Limb (tissue), 2 donors: Measurements from ENCODE around the gene ADD3.
"Not testable (repeated sequence)": the region's sequence is repeated elsewhere in the genome, so short reads cannot be mapped to it uniquely, and the experiment has no call there.

ENCODE experiments used
- DNase-seq, 2 donors: peaks; one replicate each; pipeline ENCODE4 v3.0.0-alpha.2; 2016; ENCODE audit errors: extremely low spot score in 2 of 2

Gene ADD3

DNA sequence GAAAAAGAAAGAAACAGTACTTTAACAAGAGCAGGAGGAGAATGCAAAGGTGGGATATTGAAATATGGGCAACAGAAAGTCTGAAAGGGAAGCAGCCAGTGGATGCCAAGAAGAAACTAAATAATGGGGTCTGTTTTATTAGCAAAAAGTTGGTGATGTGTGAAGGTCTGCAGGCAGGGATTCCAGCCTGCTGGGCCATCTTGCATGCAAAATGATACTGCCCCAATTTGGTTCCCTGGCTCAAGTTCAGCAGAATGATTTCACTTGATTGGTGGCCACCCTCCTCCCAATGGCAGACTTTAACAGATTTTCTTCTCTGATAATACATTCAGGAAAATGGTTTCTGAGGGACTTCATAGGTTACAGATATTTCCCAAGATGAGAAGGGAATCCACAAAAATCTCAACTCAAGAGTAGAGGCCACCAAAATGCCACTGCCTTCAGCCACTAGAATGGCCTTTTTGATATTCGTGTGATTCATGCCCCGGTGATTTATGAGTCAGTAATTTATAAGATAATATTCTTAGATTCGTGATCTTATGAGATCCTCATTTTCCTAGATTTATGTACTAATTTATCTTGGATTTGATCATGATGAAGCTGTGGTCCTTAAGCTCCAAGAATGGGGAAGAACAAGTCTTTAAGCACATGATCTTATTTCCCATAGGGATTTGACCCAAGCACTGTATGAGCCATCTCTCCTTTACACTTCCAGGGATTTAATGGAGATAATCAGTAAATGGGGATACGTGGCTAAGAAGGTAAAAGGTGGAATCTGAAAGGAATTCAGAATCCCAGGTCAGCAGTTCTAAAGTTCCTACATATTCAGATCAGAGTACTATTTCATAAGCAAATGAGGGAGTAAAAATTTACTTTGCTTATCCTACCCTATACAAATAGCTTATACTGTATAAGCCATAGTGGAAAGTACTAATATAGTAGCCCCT, 32.3 kb upstream of the ADD3 start:
- DNase-seq, result no peak

DNA sequence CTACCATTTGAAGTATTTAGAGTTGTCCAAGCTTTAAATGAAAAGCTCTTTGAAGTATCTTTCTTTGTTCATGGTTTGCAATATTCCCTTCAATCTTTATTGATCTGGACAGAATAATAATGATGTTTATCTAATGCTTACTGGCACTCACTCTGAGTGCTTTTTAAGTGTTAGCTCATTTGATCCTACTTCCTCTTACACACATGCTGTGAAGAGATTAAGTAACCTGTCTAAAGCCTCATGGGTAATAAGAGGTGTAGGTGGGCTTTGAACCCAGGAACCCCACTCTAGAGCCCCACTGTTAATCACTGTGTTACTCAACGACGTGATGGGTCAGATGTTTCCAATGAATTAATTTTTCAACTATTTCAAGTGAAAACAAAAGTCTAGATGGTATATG, 31.1 kb upstream of the ADD3 start:
- DNase-seq, result no peak

DNA sequence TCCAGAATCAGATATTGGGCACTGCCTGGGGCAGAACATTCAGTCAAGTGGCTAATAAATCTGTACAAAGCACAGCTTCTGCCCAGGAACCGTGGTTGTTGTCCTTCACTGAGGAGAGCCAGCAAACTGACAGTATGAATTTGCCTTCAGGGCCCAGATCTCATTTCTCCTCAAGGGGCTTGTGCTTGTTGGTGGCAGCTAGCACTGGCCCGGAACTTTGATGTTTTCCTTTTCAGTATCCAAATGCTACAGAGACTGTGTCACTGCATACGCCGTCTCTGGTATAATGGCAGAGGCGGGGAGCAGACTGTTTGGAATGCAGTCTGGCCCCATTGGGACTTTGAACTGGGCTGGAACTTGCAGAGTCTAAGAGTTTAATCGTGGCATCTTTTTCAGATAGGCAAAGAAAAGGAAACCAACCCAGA, 30.4 kb upstream of the ADD3 start:
- DNase-seq, result no peak

DNA sequence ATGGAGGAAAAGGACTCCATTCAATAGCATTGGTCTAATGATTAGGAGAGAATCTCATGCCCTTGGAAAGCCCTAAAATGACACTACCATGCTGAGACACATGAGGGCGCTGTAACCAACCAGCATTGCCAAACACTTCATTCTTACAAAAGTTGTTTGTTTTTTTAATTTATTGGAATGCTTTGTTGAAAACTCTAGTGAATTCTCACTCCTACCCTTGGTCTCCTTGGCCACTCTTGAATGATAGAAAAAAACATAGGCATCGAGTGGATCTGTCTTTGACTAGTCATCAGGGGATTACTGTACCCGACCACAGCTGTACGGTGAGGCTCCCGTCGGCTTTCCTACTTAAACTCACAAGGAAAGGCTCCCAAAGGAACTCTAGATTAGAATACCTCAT, 29.3 kb upstream of the ADD3 start:
- no peak for DNase-seq

DNA sequence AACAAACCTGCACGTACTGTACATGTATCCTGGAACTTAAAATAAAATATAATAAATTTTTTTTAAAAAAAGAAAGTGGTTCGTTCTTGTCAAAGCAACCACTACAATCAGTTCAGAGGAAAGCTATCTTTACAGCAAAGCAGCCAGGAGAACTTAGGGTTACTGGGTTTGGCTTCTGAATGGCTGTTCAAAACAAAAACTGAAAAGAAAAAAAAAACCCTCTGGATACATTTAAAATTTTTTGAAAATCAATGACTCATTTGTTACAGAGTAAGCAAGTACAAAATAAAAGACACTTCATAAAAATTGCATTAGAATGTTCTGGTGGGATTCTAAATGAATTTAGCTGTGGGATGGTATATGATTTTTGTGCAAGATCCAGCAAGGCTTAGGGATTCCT, 28.6 kb upstream of the ADD3 start:
- no peak for DNase-seq

DNA sequence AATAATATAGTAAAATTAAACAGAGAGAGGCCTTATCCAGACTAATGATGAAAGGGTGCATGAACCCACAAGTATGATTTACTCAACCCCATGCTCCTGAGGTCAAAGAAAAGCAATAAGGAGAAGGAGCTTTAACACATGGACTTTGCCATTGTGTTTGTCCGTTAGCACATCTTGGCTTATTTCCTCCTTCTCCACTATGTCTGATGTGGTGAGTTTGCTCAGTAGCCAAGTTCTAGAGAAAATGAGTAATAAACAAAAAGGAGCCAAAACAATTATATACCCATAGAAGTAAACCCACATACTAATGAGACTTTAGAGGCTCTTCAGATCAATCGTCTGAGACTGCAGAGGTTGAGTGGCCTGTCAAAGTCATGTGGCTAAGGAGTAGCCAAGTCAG, 26.1 kb upstream of the ADD3 start:
- DNase-seq, result no peak

DNA sequence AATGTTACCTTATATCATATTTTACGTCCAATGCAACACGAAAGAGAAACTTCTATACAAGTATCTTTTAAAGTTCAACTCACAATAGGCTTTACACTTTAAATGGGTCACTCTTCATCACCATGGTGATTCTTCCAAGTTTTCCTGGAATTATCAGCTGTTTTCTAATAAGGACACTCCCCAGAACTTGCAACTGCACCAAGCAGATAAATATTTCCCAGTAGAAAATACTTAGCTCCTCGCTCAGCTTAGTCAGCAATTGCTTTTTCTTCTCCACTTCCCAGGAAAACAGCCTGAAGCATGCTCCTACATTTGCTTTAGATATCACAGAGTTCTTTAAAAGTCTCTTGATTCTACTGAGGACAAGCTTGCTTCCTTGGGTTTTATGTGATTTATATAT, 25.7 kb upstream of the ADD3 start:
- no peak for DNase-seq

DNA sequence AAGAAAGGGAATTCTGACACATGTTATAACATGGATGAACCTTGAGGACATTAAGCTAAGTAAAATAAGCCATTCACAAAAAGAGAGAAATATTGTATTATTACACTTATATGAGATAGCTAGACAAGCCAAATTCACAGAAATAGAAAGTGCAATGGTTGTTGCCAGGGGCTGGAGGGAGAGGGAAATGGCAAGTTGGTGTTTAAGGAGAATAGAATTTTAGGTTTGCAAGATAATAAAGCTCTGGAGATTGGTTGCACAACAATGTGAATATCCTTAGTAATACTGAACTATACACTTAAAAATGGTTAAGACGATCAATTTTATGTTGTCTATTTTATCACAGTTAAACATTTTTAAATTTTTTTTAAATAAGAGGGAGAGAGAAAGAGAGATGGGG, 25.0 kb upstream of the ADD3 start:
- DNase-seq, result no peak

DNA sequence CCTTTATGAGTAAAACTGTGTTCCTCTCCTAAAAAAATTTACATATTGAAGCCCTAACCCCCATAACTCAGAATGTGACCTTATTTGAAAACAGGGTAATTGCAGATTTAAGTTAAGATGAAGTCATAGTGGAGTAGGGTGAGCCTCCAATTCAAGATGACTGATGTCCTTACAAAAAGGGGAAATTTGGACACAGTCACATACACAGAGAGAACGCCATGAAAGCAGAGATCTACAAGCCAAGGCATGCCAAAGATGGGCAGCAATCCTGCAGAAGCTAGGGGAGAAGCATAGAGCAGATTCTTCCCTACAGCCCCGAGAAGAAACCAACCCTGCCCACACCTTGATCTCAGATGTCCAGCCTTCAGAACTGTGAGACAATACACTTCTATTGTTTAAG, 23.8 kb upstream of the ADD3 start:
- DNase-seq, result no peak

DNA sequence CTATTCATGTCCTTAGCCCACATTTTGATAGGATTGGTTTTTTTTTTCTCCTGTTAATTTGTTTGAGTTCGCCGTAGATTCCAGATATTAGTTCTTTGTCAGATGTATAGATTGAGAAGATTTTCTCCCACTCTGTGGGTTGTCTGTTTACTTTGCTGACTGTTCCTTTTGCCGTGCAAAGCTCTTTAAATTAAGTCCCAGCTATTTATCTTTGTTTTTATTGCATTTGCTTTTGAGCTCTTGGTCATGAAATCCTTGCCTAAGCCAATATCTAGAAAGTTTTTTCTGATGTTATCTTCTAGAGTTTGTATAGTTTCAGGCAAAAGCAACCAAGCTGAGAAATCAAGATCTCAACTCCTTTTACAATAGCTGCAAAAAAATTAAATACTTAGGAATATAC, 22.0 kb upstream of the ADD3 start:
- DNase-seq, result not testable (repeated sequence)

DNA sequence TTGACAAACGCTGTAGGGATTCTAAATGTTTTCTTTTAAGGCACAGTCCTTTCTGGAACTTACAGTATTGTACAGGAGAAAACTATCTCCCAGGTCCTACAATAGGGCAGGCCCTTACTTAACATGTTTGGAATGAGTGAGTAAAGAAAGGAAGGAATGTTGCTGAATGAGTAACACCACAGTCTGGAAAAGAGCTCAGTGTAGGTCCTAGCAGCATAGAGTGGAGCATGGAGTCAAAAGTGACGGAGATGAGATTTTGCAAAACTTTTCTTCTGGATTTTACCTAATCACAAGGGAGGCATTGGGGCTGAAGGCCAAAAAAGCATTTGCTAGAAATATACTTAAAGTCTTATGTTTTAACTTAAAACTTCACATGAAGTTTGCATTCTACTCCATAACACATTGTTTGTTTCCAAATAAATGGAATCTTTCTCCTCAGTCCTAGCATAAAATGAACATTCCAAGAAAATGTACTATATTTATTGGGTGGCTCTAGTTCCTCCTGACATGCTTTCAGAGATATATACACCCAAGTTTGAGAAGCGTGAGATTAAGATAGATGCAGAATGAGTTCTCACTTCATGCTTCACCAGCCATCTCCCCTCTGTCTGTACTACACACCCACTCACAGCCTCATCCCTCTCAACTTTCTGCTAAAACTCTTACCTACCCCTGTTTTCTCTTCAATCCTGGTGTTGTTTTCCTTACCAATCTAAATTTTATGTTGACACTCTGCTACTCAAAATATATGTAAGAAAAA, 20.2 kb upstream of the ADD3 start:
- no peak for DNase-seq

DNA sequence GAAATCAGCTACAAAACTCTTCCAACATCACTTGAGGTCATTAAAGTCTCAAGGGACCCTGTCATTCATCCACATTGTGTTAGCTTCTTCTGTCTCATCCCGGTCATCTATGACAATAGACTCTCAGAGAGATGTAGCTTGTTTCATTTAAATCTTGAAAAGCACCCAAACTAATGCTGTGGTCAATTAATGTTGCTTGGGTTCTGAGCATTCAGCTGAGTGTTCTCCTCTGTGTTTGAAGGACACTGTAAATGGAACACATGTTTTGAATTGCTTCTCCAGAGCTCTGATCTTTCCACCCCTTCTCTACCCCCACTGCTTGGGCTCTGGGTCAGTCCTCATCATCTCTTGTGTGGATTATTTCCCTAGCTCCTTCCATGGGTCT, 19.6 kb upstream of the ADD3 start:
- no peak for DNase-seq

DNA sequence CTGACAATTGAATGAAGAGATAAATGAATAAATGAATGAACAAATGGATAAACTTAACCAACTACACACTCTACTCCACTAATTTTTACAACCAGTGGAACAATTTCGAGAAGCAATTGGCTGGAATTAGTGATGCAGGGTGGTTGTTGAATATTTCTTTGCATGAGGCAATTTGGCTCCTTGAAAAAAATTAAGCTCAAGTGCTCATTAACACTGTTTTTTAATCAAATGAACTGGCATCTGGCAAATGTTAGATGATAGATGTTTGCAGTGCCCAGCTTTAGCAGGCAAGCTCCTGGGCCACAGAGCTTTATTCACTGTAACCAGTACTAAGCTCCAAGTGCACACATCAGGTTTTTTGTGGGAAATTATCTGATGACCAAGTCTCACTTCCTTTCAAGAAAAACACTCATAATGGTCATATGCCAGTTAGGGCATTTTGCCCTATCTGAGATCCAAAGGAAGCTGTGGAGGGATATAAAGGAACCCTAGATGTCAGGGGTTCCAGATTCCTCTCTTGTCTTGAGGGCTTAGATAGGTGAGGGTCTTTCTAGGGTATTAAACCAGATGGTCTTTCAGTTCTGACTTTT, 16.4 kb upstream of the ADD3 start:
- no peak for DNase-seq

DNA sequence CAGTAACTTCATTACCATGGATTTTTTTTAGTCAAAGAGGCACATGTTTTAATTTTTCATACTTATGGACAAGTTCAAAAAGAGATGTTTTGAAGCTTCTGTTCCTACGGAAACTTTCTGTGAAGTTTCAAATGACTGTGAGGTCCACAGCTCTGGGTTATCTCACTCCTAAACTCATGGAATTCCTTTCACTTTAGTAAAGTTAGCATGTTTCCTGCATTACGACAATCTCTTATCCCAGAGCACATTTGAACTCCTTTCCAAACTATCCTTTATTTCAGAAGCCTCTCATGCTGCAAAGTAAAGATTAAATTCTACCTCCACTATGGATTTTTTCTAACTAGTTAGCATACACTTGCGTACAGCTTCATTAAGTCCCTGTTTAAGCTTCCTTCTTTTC, 15.3 kb upstream of the ADD3 start:
- DNase-seq, result no peak

DNA sequence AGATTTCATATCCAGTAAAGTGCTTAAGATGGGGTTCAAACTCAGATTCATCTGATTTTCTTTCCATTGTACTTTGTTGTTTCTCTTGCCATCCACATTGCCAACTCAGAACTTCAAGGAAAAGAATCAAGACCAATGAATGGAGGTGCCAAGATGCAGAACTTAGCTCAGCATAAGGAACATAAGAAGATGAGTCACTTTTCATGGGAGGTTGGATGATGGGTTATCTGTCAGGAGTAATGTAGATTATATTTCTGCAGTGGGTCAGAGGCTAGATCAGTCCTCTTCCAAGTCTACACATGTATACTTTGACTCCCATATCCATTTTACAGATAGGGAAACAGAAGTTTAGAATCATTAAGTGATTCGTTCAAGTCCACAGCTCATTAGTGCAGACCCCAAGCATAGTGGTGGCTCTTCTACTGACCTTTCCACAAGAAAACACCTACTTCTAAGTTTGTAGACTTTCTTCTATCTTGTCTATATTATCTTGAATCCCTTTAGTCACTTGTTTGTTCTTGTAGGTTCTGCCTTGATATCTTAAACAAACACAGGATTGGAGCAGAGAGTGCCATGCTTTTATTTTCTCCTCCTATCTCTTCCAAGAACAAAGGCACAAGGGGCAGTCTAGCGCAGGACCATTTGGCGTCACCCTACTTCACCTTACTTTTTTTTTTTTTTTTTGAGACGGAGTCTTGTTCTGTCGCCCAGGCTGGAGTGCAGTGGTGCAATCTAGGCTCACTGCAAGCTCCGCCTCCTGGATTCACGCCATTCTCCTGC, 14.0 kb upstream of the ADD3 start:
- no peak for DNase-seq

DNA sequence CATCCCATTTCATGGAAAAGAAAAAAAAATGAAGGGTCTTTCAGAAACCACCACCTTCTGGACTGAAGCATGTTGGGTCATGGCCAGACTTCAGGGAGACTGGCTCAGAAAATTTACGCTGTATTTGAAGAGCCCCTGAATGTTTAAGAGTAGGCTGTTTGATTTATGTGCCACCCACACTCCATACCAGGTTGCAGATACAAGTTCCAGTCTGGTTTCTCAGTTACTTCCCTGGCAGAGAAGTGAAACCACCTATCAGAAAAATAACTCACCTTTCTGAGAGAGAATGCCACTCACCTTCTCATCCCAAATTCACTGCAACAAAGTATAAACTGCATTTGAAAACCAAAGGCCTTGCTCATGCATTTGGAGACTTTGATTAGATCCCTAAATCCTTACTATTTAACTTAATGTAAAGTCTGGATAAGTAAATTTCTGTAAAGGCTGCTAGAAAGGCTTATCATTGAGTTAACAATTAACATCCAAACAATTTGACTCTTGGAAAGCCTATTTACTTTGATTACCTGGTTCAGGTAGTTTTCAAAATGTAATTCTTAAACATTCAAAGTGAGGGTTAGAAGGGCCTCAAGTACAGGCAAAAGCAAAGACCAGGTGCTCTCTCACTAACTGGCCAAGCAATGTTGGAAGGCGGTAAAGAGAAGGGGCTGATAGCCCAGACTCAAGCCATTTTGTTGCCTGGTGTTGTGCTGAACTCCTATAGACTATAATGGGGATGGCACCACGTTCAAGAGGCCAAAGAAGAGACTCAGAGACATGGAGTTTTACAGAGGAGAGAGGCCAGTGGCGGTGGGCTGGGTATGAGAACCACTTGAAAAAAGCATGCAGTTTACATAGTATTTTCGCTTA, 12.8 kb upstream of the ADD3 start:
- no peak for DNase-seq

DNA sequence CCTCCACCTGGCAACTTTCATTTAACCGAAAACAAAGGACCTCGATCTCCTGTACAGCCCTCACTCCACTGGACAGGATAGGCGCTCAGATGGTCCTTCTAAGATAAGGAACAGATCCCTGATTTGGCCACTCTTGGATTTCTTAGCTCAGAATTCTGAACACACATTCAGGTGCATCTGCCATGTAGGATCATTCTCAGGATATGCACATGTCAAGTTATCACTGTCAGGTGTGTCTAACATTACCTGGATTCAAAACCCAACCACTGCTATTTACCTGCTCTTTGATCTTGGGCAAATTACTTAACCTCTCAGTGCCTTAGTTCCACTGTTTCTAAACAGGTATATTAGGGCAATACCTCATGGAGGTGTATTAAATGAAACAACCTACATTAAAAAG, 12.2 kb upstream of the ADD3 start:
- no peak for DNase-seq

DNA sequence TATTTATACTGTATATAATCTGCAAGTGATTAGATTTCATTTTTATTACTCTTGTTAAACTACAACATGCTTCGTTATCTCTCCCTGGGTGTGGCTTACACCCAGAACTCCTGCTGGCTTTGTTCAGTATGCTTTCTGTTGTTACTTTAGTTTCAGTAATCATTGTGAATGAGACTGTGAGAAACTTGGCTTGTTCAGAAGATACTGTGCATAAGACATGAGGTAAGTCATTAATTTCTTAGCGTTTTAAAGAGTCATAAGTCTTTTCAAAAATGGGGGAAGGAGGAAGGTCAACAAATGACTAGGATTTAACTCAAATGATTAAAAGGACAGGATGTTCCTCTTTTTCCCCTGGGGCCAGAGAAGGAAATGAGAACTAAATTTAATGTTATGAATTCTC, 11.6 kb upstream of the ADD3 start:
- DNase-seq, result no peak

DNA sequence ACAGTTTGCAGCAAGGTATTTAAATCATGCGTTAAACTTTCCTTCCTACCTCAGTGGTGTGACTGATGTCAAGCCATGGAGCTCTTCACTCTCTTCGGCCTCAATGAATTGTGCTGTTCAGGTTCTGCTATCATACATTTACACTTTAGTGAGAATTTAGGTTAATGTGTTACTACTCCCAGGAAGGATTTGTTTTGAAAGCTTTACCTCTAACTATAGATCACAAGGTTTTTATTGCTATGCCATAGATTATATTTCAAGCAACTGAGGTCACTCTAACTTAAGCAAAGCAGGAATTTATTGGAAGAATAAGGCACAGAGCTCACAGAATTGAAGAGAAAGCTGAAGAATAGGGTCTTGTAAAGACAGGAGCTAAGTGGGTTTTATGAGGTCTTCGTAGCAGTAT, 11.0 kb upstream of the ADD3 start:
- DNase-seq, result no peak

DNA sequence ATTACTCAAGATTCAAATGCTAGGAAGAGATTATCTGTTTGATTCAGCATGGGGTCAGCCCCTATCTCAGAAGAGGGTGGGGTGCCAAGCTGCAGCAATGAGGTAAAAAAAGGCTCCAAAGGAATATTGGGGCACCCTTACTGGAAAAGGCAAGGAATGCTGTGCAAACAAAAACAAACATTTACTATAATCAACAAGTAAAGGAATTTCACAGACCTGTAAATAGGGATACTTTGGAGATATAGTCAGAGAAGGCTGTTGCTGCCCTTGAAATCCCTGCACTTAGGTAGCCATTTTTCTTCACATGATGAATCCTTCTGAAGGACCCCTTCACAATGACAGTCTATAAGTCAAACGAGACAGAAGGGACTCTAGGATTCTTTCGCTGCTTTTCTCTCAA, 10.6 kb upstream of the ADD3 start:
- no peak for DNase-seq

DNA sequence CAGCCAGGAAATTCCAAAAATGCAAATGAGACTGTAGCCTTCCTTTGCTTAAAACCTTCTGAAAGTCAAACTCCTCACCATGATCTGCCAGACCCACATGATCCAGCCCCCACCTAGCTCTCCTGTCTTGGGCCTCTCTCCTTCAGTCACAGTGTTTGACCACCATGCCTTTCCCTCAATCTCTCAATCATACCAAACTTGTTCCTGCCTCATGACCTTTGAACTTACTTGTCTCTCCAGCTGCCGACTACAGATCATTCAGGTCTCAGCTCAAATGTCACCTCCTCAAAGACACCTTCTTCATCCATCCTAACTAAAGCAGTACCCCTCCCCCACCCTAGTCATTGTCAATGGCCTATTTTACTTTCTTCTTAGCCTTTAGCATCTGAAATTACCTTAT, 9.3 kb upstream of the ADD3 start:
- no peak for DNase-seq
